Kidney (tissue), 14 donors: ENCODE measurements around the gene PROC. TPM values are rescaled to one million over a fixed set of nuclear protein-coding genes. Genes with fewer than 3 reads are reported as not detected.

Experiments
- DNase-seq, 5 donors: peaks; one replicate each; pipeline ENCODE4 v3.0.0-alpha.2; 2013 to 2020
- FAIRE-seq: peaks from 2 replicates; lab custom pipeline; 2012; peaks lifted over from hg19 to GRCh38; lab: Jason Lieb, UNC
- H3K27ac ChIP-seq, 2 donors: one replicate each; pipeline ENCODE4 v1.7.0; 2013; ENCODE audit warnings: low read depth in 2 of 2, low read length in 2 of 2, inconsistent platforms in 1 of 2
- H3K27me3 ChIP-seq: one replicate; pipeline ENCODE4 v1.7.1; 2013; ENCODE audit warnings: low read length, inconsistent platforms; ENCODE audit not compliant: control insufficient read depth, insufficient read depth
- H3K36me3 ChIP-seq, 3 donors: one replicate each; pipeline versions ENCODE4 v1.7.0 to v1.7.1; 2013; ENCODE audit warnings: low read length in 3 of 3, control low read depth in 1 of 3, inconsistent platforms in 1 of 3; ENCODE audit not compliant: insufficient read depth in 3 of 3, control insufficient read depth in 2 of 3
- H3K4me1 ChIP-seq, 3 donors: one replicate each; pipeline versions ENCODE4 v1.7.0 to v1.7.1; 2013; ENCODE audit warnings: low read length in 3 of 3, inconsistent platforms in 1 of 3, low read depth in 1 of 3; ENCODE audit not compliant: control insufficient read depth in 2 of 3, insufficient read depth in 2 of 3
- H3K4me3 ChIP-seq, 3 donors: one replicate each; pipeline versions ENCODE4 v1.7.0 to v1.8.1; 2013; ENCODE audit warnings: low read length in 3 of 3, control low read depth in 1 of 3, inconsistent platforms in 1 of 3
- H3K9ac ChIP-seq, 3 donors: one replicate each; pipeline versions ENCODE4 v1.7.0 to v1.7.1; 2013; ENCODE audit warnings: low read length in 3 of 3, control low read depth in 1 of 3, inconsistent platforms in 1 of 3
- H3K9me3 ChIP-seq, 3 donors: one replicate each; pipeline versions ENCODE4 v1.7.0 to v1.7.1; 2013; ENCODE audit warnings: low read length in 3 of 3, control low read depth in 1 of 3, inconsistent platforms in 1 of 3; ENCODE audit not compliant: control insufficient read depth in 2 of 3, insufficient read depth in 1 of 3
- CTCF ChIP-seq: IDR thresholded peaks from 3 replicates; pipeline ENCODE4 v1.5.1; 2012; ENCODE audit warnings: mild to moderate bottlenecking, moderate library complexity, borderline replicate concordance; ENCODE audit not compliant: insufficient read depth; ENCODE audit errors: extremely low read depth
- intact Hi-C: fragments of 100-400 bp; cut with DNase I; formaldehyde crosslinking; loops from one replicate; pipeline ENCODE4 v1.11.1; 2022
- polyA plus RNA-seq: library from polyadenylated mRNA; stranded (reverse); fragments of 350-450 nt; fragmentation: Illumina TruSeq; extraction: RNeasy Lipid Tissue Mini Kit (QIAGEN cat#74804); gene quantifications from one replicate; pipeline ENCODE4 v1.2.3, GENCODE V29; 2014; ENCODE audit warnings: low read depth, low replicate concordance; ENCODE audit not compliant: insufficient read depth
- total RNA-seq: library from RNA; stranded (reverse); fragmentation: NEBNext Ultra II Directional; extraction: Animal tissue kit (Norgen Biotek cat#: 25700); gene quantifications from one replicate; pipeline ENCODE4 v1.2.1, GENCODE V29; 2021
- donor health status: control.
- donor health status: control.
- donor health status: control.
- donor health status: control.
- donor health status: control.
- donor health status: DM: yes; HTN: yes; CAD: no.
- donor health status: Normal renal cell carcinoma (clear cell type).

Gene PROC
- total and polyA plus RNA-seq, 2 donors from 2014 or later: 5.9 to 51.0 TPM

- Histone ChIP-seq H3K36me3 (no peaks in the 10 kb centered on the region), H3K27me3 (no peaks in the 10 kb centered on the region), H3K4me3 (no peak overlapping the region), H3K9me3 (no peaks in the 10 kb centered on the region), H3K27ac (no peak overlapping the region), H3K4me1 (peaks cover 0 to 14% (median 5%) of the 10 kb centered on the region in 3 donors), H3K9ac (no peak overlapping the region)
- no peak for TF ChIP-seq CTCF
- DNase-seq (no peak), FAIRE-seq (no peak)
- intact Hi-C loops: no loop called here
Measured at GRCh38 chr2:127404466-127405254, 13.6 kb upstream of the PROC start.

- no peaks in the 10 kb centered on the region for H3K36me3 ChIP-seq
- H3K4me1 ChIP-seq: peaks cover 0 to 14% (median 5%) of the 10 kb centered on the region in 3 donors
- no peak for DNase-seq
- TF ChIP-seq CTCF: no peak
- no peak overlapping the region for H3K9ac ChIP-seq
- no peaks in the 10 kb centered on the region for H3K27me3 ChIP-seq
- H3K27ac ChIP-seq: no peak overlapping the region
- H3K9me3 ChIP-seq: no peaks in the 10 kb centered on the region
- no peak overlapping the region for H3K4me3 ChIP-seq
- FAIRE-seq: no peak
- intact Hi-C loops: no loop called here
Measured at GRCh38 chr2:127405255-127405610, 13.0 kb upstream of the PROC start.

GRCh38 chr2:127406454-127406853 lies 11.8 kb upstream of the PROC start:
- FAIRE-seq (no peak), DNase-seq (no peak)
- Histone ChIP-seq H3K4me3 (no peak overlapping the region), H3K9ac (no peak overlapping the region), H3K36me3 (no peaks in the 10 kb centered on the region), H3K27ac (no peak overlapping the region), H3K9me3 (no peaks in the 10 kb centered on the region), H3K27me3 (no peaks in the 10 kb centered on the region), H3K4me1 (peaks cover under 1 to 14% (median 7%) of the 10 kb centered on the region in 3 donors)
- TF ChIP-seq CTCF: no peak
- intact Hi-C loops: no loop called here
